Measurements from ENCODE around the gene GHRL. TPM values are rescaled to one million over a fixed set of nuclear protein-coding genes. Genes with fewer than 3 reads are reported as not detected.

GHRL gene
- total RNA-seq, 1 donor from 2014 or later = 0.35 TPM

GRCh38 chr3:10317961-10318350 lies 25.2 kb upstream of the GHRL start:
- H3K27ac Mint-ChIP-seq (ENCODE audit: unreplicated experiment) = no peak overlapping the region
- H3K27me3 Mint-ChIP-seq (ENCODE audit: low read depth) = no peaks in the 10 kb centered on the region
- peak overlapping the region; percentile 76 for H3K4me3 Mint-ChIP-seq
- no peak for DNase-seq (ENCODE audit: low read depth, low spot score)
- H3K9me3 Mint-ChIP-seq = no peaks in the 10 kb centered on the region
- H3K4me1 Mint-ChIP-seq = peaks cover 25% of the 10 kb centered on the region
- TF ChIP-seq CTCF (conservative IDR thresholded peaks at IDR 0.05) = no peak
- H3K36me3 Mint-ChIP-seq (ENCODE audit: low read depth) = peaks cover 2% of the 10 kb centered on the region

- Mint-ChIP-seq H3K27me3 (ENCODE audit: low read depth) (no peaks in the 10 kb centered on the region), H3K27ac (ENCODE audit: unreplicated experiment) (no peak overlapping the region), H3K36me3 (ENCODE audit: low read depth) (peaks cover 2% of the 10 kb centered on the region)
Measured at GRCh38 chr3:10317311-10317960, 24.7 kb upstream of the GHRL start.

GRCh38 chr3:10315771-10316344 lies 23.1 kb upstream of the GHRL start:
- no peaks in the 10 kb centered on the region for H3K27me3 Mint-ChIP-seq (ENCODE audit: low read depth)
- no peaks in the 10 kb centered on the region for H3K9me3 Mint-ChIP-seq
- DNase-seq (ENCODE audit: low read depth, low spot score) = no peak
- no peak for TF ChIP-seq CTCF (conservative IDR thresholded peaks at IDR 0.05)
- H3K4me3 Mint-ChIP-seq = no peak overlapping the region
- H3K27ac Mint-ChIP-seq (ENCODE audit: unreplicated experiment) = no peak overlapping the region
- H3K36me3 Mint-ChIP-seq (ENCODE audit: low read depth) = peaks cover 2% of the 10 kb centered on the region
- H3K4me1 Mint-ChIP-seq = peaks cover 18% of the 10 kb centered on the region

More at GRCh38 chr3:10317311-10317960, 24.7 kb upstream of the GHRL start:
- TF ChIP-seq CTCF (conservative IDR thresholded peaks at IDR 0.05) = no peak
- DNase-seq (ENCODE audit: low read depth, low spot score) = no peak
- Mint-ChIP-seq H3K4me1 (peaks cover 25% of the 10 kb centered on the region), H3K4me3 (peak overlapping the region; percentile 76), H3K9me3 (no peaks in the 10 kb centered on the region)

GRCh38 chr3:10315101-10315500 lies 22.4 kb upstream of the GHRL start:
- Mint-ChIP-seq H3K36me3 (ENCODE audit: low read depth) (peaks cover 2% of the 10 kb centered on the region), H3K27ac (ENCODE audit: unreplicated experiment) (no peak overlapping the region), H3K9me3 (no peaks in the 10 kb centered on the region), H3K4me3 (no peak overlapping the region), H3K27me3 (ENCODE audit: low read depth) (no peaks in the 10 kb centered on the region), H3K4me1 (peaks cover 13% of the 10 kb centered on the region)
- no peak for DNase-seq (ENCODE audit: low read depth, low spot score)
- TF ChIP-seq CTCF (conservative IDR thresholded peaks at IDR 0.05) = no peak

GRCh38 chr3:10312861-10313260 lies 20.1 kb upstream of the GHRL start:
- Mint-ChIP-seq H3K27ac (ENCODE audit: unreplicated experiment) (no peak overlapping the region), H3K4me1 (peaks cover 5% of the 10 kb centered on the region), H3K36me3 (ENCODE audit: low read depth) (peaks cover 6% of the 10 kb centered on the region), H3K27me3 (ENCODE audit: low read depth) (no peaks in the 10 kb centered on the region), H3K4me3 (no peak overlapping the region), H3K9me3 (no peaks in the 10 kb centered on the region)
- no peak for TF ChIP-seq CTCF (conservative IDR thresholded peaks at IDR 0.05)
- no peak for DNase-seq (ENCODE audit: low read depth, low spot score)
